ENCODE data around the gene TTYH1. TPM values are rescaled to one million over a fixed set of nuclear protein-coding genes. Genes with fewer than 3 reads are reported as not detected.

The TTYH1 gene
- total RNA-seq, 4 donors from 2014 or later: 0.41 TPM; not detected in 3

DNA sequence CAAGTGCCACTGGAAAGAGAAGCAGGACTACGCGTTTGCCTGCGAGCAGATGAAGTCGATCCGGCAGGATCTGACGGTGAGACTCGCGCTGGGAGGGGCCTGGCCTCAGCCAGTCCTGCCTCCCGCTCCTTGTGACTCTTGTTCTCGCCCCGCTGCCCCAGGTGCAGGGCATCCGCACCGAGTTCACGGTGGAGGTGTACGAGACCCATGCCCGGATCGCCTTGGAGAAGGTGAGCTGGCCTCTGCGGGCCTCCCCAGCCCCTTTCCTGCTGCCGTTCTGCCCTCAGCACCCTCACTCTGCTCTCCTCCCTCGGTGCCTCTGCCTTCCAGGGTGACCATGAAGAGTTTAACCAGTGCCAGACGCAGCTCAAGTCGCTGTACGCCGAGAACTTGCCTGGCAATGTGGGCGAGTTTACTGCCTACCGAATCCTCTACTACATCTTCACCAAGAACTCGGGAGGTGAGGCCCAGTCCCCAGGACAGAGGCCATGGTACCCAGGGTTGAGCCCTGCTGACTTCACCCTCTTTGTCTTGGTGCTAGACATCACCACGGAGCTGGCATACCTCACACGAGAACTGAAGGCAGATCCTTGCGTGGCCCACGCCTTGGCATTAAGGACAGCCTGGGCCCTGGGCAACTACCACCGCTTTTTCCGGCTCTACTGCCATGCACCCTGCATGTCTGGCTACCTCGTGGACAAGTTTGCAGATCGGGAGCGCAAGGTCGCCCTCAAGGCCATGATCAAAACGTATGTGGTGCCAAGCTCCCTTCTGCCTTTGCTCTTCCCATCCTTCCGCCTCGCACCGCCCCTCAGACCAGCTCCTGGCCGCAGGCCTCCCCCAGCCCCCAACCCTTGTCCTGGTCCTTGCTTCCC lies 42.7 kb downstream of the TTYH1 start:
- in situ Hi-C loops (cut with MboI; ENCODE audit: low sequenced_read_pairs in 4 of 4) (loop anchor here in 1 of 4 donors (10.0 kb wide), 1 partner anchor 253 kb away; the partner anchor contains the start of gene RPS9), intact Hi-C loops (cut with DNase I; ENCODE audit: low total_unique reads) (no loop called here)
- H3K27me3 ChIP-seq: no peaks in the 10 kb centered on the region
- no peak overlapping the region for H3K4me3 ChIP-seq
- H3K9me3 ChIP-seq: no peaks in the 10 kb centered on the region
- H3K27ac ChIP-seq: no peak overlapping the region
- TF ChIP-seq POLR2A (IDR thresholded peaks at IDR 0.05): no peak
- no peak for TF ChIP-seq CTCF (IDR thresholded peaks at IDR 0.05 in 4 of 5, conservative IDR thresholded peaks at IDR 0.05 in 1 of 5)
- ATAC-seq (no peak), DNase-seq (no peak)
- H3K36me3 ChIP-seq: peaks cover 9 to 91% of the 10 kb centered on the region in 2 donors
- peaks cover 7 to 16% of the 10 kb centered on the region in 2 donors for H3K4me1 ChIP-seq

- in situ Hi-C loops (cut with MboI; ENCODE audit: low sequenced_read_pairs in 4 of 4): loop anchor here in 1 of 4 donors (10.0 kb wide), 1 partner anchor 254 kb away; the partner anchor contains the start of gene RPS9
Measured at GRCh38 chr19:54458648-54459281, 43.5 kb downstream of the TTYH1 start.

DNA sequence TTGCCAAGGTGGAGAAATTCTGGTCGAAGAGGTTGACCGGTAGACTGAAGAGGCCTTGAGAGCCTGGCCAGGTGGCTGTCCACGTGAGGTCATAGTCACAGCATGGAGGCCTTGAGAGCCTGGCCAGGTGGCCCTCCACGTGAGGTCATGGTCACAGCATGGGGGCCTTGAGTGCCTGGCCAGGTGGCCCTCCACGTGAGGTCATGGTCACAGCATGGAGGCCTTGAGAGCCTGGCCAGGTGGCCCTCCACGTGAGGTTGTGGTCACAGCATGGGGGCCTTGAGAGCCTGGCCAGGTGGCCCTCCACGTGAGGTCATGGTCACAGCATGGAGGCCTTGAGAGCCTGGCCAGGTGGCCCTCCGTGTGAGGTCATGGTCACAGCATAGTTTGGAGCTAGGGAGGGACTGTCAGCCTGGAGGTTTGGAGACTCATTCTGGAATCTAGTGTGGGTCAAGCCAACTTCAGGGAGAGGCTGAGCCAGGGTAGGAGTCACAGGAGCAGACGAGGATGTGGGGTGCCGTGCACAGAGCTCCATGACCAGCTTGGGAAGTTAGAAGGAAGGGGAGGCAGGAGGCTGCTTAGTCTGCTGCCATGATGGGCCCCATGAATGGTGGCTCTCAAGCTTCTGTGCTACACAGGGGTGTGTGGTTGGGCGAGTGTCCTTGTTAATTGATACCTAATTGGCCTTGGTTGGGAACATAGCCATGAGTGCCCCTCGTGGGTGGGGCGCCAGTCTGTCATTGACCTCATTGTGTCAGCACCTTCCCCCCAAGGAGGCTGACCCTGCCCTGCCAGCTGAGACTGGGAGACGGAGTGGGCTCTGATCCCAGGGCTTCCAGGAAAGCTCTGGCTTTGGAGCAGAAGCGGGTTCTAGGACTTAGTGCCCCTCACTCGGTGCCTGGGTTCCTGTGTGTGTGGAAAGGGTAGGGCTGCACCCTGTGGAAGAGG lies 44.3 kb downstream of the TTYH1 start:
- no peak overlapping the region for H3K4me3 ChIP-seq
- no peak for TF ChIP-seq CTCF (IDR thresholded peaks at IDR 0.05 in 4 of 5, conservative IDR thresholded peaks at IDR 0.05 in 1 of 5)
- no peak for TF ChIP-seq POLR2A (IDR thresholded peaks at IDR 0.05)
- H3K4me1 ChIP-seq: peaks cover 7 to 24% of the 10 kb centered on the region in 2 donors
- H3K36me3 ChIP-seq: peaks cover 9 to 76% of the 10 kb centered on the region in 2 donors
- H3K27ac ChIP-seq: no peak overlapping the region
- H3K27me3 ChIP-seq: no peaks in the 10 kb centered on the region
- in situ Hi-C loops (cut with MboI; ENCODE audit: low sequenced_read_pairs in 4 of 4): loop anchor here in 1 of 4 donors (10.0 kb wide), 1 partner anchor 255 kb away; the partner anchor contains the start of gene RPS9
- DNase-seq (no peak), ATAC-seq (no peak)
- intact Hi-C loops (cut with DNase I; ENCODE audit: low total_unique reads): loop anchor here (10.0 kb wide), 3 partner anchors 295 to 795 kb away; partner anchors contain the start of gene PPP6R1
- H3K9me3 ChIP-seq: no peaks in the 10 kb centered on the region

More at GRCh38 chr19:54458648-54459281, 43.5 kb downstream of the TTYH1 start:
- intact Hi-C loops (cut with DNase I; ENCODE audit: low total_unique reads): no loop called here
- H3K4me3 ChIP-seq: no peak overlapping the region
- no peak for DNase-seq
- H3K27me3 ChIP-seq: no peaks in the 10 kb centered on the region
- H3K4me1 ChIP-seq: peaks cover 7 to 16% of the 10 kb centered on the region in 2 donors
- H3K9me3 ChIP-seq: no peaks in the 10 kb centered on the region
- TF ChIP-seq CTCF (IDR thresholded peaks at IDR 0.05 in 4 of 5, conservative IDR thresholded peaks at IDR 0.05 in 1 of 5): no peak
- TF ChIP-seq POLR2A (IDR thresholded peaks at IDR 0.05): no peak
- H3K27ac ChIP-seq: no peak overlapping the region
- peaks cover 9 to 84% of the 10 kb centered on the region in 2 donors for H3K36me3 ChIP-seq
- ATAC-seq: no peak
